HUDEP-2 (cell line): ENCODE measurements around the gene LRPPRC.
"Not testable (repeated sequence)": the region's sequence is repeated elsewhere in the genome, so short reads cannot be mapped to it uniquely, and the experiment has no call there.

Experiments used
- DNase-seq, 76 experiments: peaks; one replicate each; lab custom pipeline; 2025; ENCODE audit not compliant: unreplicated experiment in 76 of 76; lab: John Stamatoyannopoulos, UW

Gene LRPPRC

GRCh38 chr2:43995733-43996533, at the start of gene LRPPRC:
TSS of gene LRPPRC (minus strand) at chr2:43995989. CDS start at chr2:43995947, 42 bp downstream.
- DNase-seq = peak; percentile 19 to 93 (median 88)

- DNase-seq = no peak
Measured at GRCh38 chr2:44045061-44045460, 49.3 kb upstream of the LRPPRC start.

- DNase-seq = peak in 72 of 76 experiments; percentile 14 to 86 (median 64)
Measured at GRCh38 chr2:44044281-44044720, 48.5 kb upstream of the LRPPRC start.

- DNase-seq = no peak
Measured at GRCh38 chr2:44040365-44040764, 44.6 kb upstream of the LRPPRC start.

GRCh38 chr2:44038277-44038676, 42.5 kb upstream of the LRPPRC start:
- DNase-seq = no peak

GRCh38 chr2:44037221-44037620, 41.4 kb upstream of the LRPPRC start:
- DNase-seq = no peak

GRCh38 chr2:44033947-44034346, 38.2 kb upstream of the LRPPRC start:
- no peak for DNase-seq

GRCh38 chr2:44027076-44027475, 31.3 kb upstream of the LRPPRC start:
- not testable (repeated sequence) for DNase-seq

GRCh38 chr2:44016282-44016681, 20.5 kb upstream of the LRPPRC start:
- DNase-seq = peak in 41 of 76 experiments; percentile 0 to 56 (median 17)

- DNase-seq = no peak
Measured at GRCh38 chr2:44015239-44015638, 19.4 kb upstream of the LRPPRC start.

- DNase-seq = not testable (repeated sequence)
Measured at GRCh38 chr2:44013205-44013604, 17.4 kb upstream of the LRPPRC start.

GRCh38 chr2:44010266-44010665, 14.5 kb upstream of the LRPPRC start:
- DNase-seq = no peak

GRCh38 chr2:44009136-44009735, 13.4 kb upstream of the LRPPRC start:
- no peak for DNase-seq

- no peak for DNase-seq
Measured at GRCh38 chr2:44005846-44006245, 10.1 kb upstream of the LRPPRC start.

GRCh38 chr2:44004735-44005602, 9.2 kb upstream of the LRPPRC start:
- DNase-seq = no peak

- DNase-seq = no peak
Measured at GRCh38 chr2:44001716-44002115, 5.9 kb upstream of the LRPPRC start.

- DNase-seq = no peak
Measured at GRCh38 chr2:43998263-43998662, 2.5 kb upstream of the LRPPRC start.

- DNase-seq = no peak
Measured at GRCh38 chr2:43993437-43993836, 2.4 kb downstream of the LRPPRC start.

GRCh38 chr2:43989545-43989944, 6.2 kb downstream of the LRPPRC start:
- DNase-seq = no peak

- DNase-seq = no peak
Measured at GRCh38 chr2:43986600-43986999, 9.2 kb downstream of the LRPPRC start.

GRCh38 chr2:43985359-43985758, 10.4 kb downstream of the LRPPRC start:
- no peak for DNase-seq
